ENCODE data around the gene MVB12B. TPM values are rescaled to one million over a fixed set of nuclear protein-coding genes. Genes with fewer than 3 reads are reported as not detected.

Gene MVB12B
- polyA plus RNA-seq, 1 experiment: 4.4 TPM

GRCh38 chr9:126499005-126499910, 172.6 kb downstream of the MVB12B start:
- Histone ChIP-seq H3K27me3 (ENCODE audit: control insufficient read depth, insufficient read depth, low read length) (peaks cover 2% of the 10 kb centered on the region), H3K27ac (ENCODE audit: low read depth, low read length) (no peak overlapping the region), H3K9me3 (ENCODE audit: control insufficient read depth, insufficient read depth, low read length) (no peaks in the 10 kb centered on the region; the same call in 1 of the 2 replicates), H3K4me3 (ENCODE audit: low read depth, low read length) (peak overlapping the region; percentile 51)
- ChIA-PET POLR2A (no interaction called here), CTCF (interaction anchor here (0.6 to 6.9 kb wide), 44 partner anchors 8 to 640 kb away, joined by 3 to 101 read pairs (median 4); no protein-coding TSS in a partner anchor)
- DNase-seq (ENCODE audit: low read depth, low spot score): no peak
- TF ChIP-seq CTCF (IDR thresholded peaks at IDR 0.05; ENCODE audit: low read depth, low read length): peak; percentile 95

GRCh38 chr9:126499911-126500599, 173.4 kb downstream of the MVB12B start:
- Histone ChIP-seq H3K9me3 (ENCODE audit: control insufficient read depth, insufficient read depth, low read length) (no peaks in the 10 kb centered on the region; the same call in 1 of the 2 replicates), H3K27ac (ENCODE audit: low read depth, low read length) (no peak overlapping the region), H3K4me3 (ENCODE audit: low read depth, low read length) (peak overlapping the region; percentile 51), H3K27me3 (ENCODE audit: control insufficient read depth, insufficient read depth, low read length) (peaks cover 2% of the 10 kb centered on the region)
- DNase-seq (ENCODE audit: low read depth, low spot score): no peak
- CTCF ChIA-PET: interaction anchor here (0.6 to 6.9 kb wide), 38 partner anchors 9 to 282 kb away, joined by 3 to 101 read pairs (median 4); no protein-coding TSS in a partner anchor
- POLR2A ChIA-PET: no interaction called here
- no peak for TF ChIP-seq CTCF (IDR thresholded peaks at IDR 0.05; ENCODE audit: low read depth, low read length)

- TF ChIP-seq CTCF (IDR thresholded peaks at IDR 0.05; ENCODE audit: low read depth, low read length): peak; percentile 91
- H3K9me3 ChIP-seq (ENCODE audit: control insufficient read depth, insufficient read depth, low read length): no peaks in the 10 kb centered on the region; the same call in 1 of the 2 replicates
- CTCF ChIA-PET: interaction anchor here (0.6 to 6.9 kb wide), 27 partner anchors 10 to 1052 kb away, joined by 3 to 101 read pairs (median 4); no protein-coding TSS in a partner anchor
- no peak overlapping the region for H3K4me3 ChIP-seq (ENCODE audit: low read depth, low read length)
- peaks cover 2% of the 10 kb centered on the region for H3K27me3 ChIP-seq (ENCODE audit: control insufficient read depth, insufficient read depth, low read length)
- H3K27ac ChIP-seq (ENCODE audit: low read depth, low read length): no peak overlapping the region
- peak; percentile 50 for DNase-seq (ENCODE audit: low read depth, low spot score)
- POLR2A ChIA-PET: no interaction called here
These were observed 174.2 kb downstream of the MVB12B start for GRCh38 chr9:126500600-126501382.

GRCh38 chr9:126501383-126502331, 175.0 kb downstream of the MVB12B start:
- ChIA-PET POLR2A (no interaction called here), CTCF (interaction anchor here (0.6 to 6.9 kb wide), 14 partner anchors 11 to 1053 kb away, joined by 3 to 101 read pairs (median 4); no protein-coding TSS in a partner anchor)
- no peak; the same call in 1 of the 2 replicates for TF ChIP-seq CTCF (IDR thresholded peaks at IDR 0.05; ENCODE audit: low read depth, low read length)
- no peak overlapping the region for H3K27ac ChIP-seq (ENCODE audit: low read depth, low read length)
- no peak for DNase-seq (ENCODE audit: low read depth, low spot score)
- H3K9me3 ChIP-seq (ENCODE audit: control insufficient read depth, insufficient read depth, low read length): no peaks in the 10 kb centered on the region; the same call in 1 of the 2 replicates
- no peak overlapping the region for H3K4me3 ChIP-seq (ENCODE audit: low read depth, low read length)
- H3K27me3 ChIP-seq (ENCODE audit: control insufficient read depth, insufficient read depth, low read length): peaks cover 2% of the 10 kb centered on the region

Measured in AG04450 (cell line).